HEK293T (cell line): Measurements from ENCODE around the gene PRSS1.

Experiments
- FOXK2 ChIP-seq: fragments of 450-650 bp; IDR thresholded peaks from 2 replicates; pipeline ENCODE4 v1.6.1; 2016; ENCODE audit warnings: mild to moderate bottlenecking
- NFRKB ChIP-seq: fragments of 450-650 bp; IDR thresholded peaks from 2 replicates; pipeline ENCODE4 v1.6.1; 2016; ENCODE audit warnings: mild to moderate bottlenecking, moderate library complexity
- SUZ12 ChIP-seq: fragments of 450-650 bp; IDR thresholded peaks from 2 replicates; pipeline ENCODE4 v1.6.1; 2016; ENCODE audit warnings: mild to moderate bottlenecking
- TARDBP ChIP-seq: fragments of 450-650 bp; IDR thresholded peaks from 2 replicates; pipeline ENCODE4 v1.6.1; 2016

DNA sequence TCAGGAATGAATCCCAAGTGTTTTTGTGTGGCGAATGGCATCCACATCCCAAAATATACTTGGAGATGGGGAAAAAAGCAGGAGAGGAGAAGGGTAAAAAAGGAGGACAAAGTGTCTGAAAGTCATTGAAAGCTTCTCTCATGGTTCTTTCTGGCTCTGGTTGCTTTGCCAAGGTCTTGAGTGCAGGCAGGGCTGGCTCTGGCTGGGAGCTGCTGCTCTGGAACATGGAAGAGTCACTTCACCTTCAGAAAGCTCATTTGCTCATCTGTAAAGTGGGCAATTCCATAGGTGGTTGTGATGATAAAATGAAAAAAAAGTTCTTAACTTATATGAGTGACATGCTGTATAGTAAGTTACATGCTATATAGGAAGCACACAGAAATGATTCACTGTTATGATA is 18.6 kb downstream of the PRSS1 start:
- TF ChIP-seq NFRKB, result no peak
- no peak for TF ChIP-seq FOXK2
- no peak for TF ChIP-seq SUZ12
- TF ChIP-seq TARDBP, result no peak
